GM12865 (cell line): ENCODE measurements around the gene ZNF334.

Experiments used
- DNase-seq: peaks from one replicate; pipeline ENCODE4 v3.0.0; 2010; ENCODE audit warnings: low read depth
- H3K4me3 ChIP-seq: 2 replicates; pipeline ENCODE4 v1.5.1; 2011; ENCODE audit warnings: mild to moderate bottlenecking, low read depth, low read length, control low read depth
- CTCF ChIP-seq: IDR thresholded peaks from 2 replicates; pipeline ENCODE4 v1.5.1; 2011; ENCODE audit warnings: low read length, control low read depth, low read depth, inconsistent platforms; ENCODE audit not compliant: insufficient read depth; ENCODE audit errors: missing control alignments

The ZNF334 gene

GRCh38 chr20:46512943-46513844 is at the start of gene ZNF334:
ZNF334 (minus strand) TSS chr20:46513559; CDS start chr20:46512102, 1,457 bp downstream.
- H3K4me3 ChIP-seq: peak within 1 kb of the TSS; percentile 85
- peak; percentile 72 for DNase-seq
- no peak for TF ChIP-seq CTCF

GRCh38 chr20:46562373-46563169 is 49.2 kb upstream of the ZNF334 start:
- DNase-seq: peak; percentile 75
- peak; percentile 90 for TF ChIP-seq CTCF
- H3K4me3 ChIP-seq: peak overlapping the region; percentile 47

- DNase-seq: no peak
- H3K4me3 ChIP-seq: peak overlapping the region; percentile 47
- no peak for TF ChIP-seq CTCF
These were observed 48.6 kb upstream of the ZNF334 start for GRCh38 chr20:46562009-46562372.

- DNase-seq: no peak
- no peak for TF ChIP-seq CTCF
- no peak overlapping the region for H3K4me3 ChIP-seq
These were observed 46.5 kb upstream of the ZNF334 start for GRCh38 chr20:46559685-46560440.

GRCh38 chr20:46559001-46559400 is 45.6 kb upstream of the ZNF334 start:
- TF ChIP-seq CTCF: no peak
- DNase-seq: no peak
- H3K4me3 ChIP-seq: no peak overlapping the region

GRCh38 chr20:46558511-46558959 is 45.2 kb upstream of the ZNF334 start:
- no peak overlapping the region for H3K4me3 ChIP-seq
- no peak for TF ChIP-seq CTCF
- DNase-seq: no peak
